Effector memory CD4-positive, alpha-beta T cell (primary cell): Measurements from ENCODE around the gene MRFAP1L1.

ENCODE experiments used
- DNase-seq, 3 donors: peaks; one replicate each; pipeline ENCODE4 v3.0.0-alpha.2; 2020
- H3K27ac ChIP-seq: 2 replicates; pipeline ENCODE4 v1.7.0; 2013; ENCODE audit warnings: mild to moderate bottlenecking, low read length, moderate library complexity; ENCODE audit not compliant: insufficient read depth, poor library complexity, severe bottlenecking
- H3K27me3 ChIP-seq: replicated peaks from 2 replicates; pipeline ENCODE4 v1.7.0; 2013; ENCODE audit warnings: mild to moderate bottlenecking, low read length; ENCODE audit not compliant: insufficient read depth, control insufficient read depth, poor library complexity, severe bottlenecking
- H3K36me3 ChIP-seq: 2 replicates; pipeline ENCODE4 v1.7.0; 2013; ENCODE audit warnings: mild to moderate bottlenecking, low read length, moderate library complexity; ENCODE audit not compliant: control insufficient read depth, insufficient read depth
- H3K4me1 ChIP-seq: 2 replicates; pipeline ENCODE4 v1.7.0; 2013; ENCODE audit warnings: low read length, mild to moderate bottlenecking; ENCODE audit not compliant: control insufficient read depth, insufficient read depth, poor library complexity, severe bottlenecking
- H3K4me3 ChIP-seq: 2 replicates; pipeline ENCODE4 v1.7.0; 2013; ENCODE audit warnings: low read length, low read depth, mild to moderate bottlenecking; ENCODE audit not compliant: insufficient read depth, poor library complexity, severe bottlenecking
- H3K9me3 ChIP-seq: 2 replicates; pipeline ENCODE4 v1.7.0; 2013; ENCODE audit warnings: mild to moderate bottlenecking, low read length, moderate library complexity; ENCODE audit not compliant: control insufficient read depth

The MRFAP1L1 gene

DNA sequence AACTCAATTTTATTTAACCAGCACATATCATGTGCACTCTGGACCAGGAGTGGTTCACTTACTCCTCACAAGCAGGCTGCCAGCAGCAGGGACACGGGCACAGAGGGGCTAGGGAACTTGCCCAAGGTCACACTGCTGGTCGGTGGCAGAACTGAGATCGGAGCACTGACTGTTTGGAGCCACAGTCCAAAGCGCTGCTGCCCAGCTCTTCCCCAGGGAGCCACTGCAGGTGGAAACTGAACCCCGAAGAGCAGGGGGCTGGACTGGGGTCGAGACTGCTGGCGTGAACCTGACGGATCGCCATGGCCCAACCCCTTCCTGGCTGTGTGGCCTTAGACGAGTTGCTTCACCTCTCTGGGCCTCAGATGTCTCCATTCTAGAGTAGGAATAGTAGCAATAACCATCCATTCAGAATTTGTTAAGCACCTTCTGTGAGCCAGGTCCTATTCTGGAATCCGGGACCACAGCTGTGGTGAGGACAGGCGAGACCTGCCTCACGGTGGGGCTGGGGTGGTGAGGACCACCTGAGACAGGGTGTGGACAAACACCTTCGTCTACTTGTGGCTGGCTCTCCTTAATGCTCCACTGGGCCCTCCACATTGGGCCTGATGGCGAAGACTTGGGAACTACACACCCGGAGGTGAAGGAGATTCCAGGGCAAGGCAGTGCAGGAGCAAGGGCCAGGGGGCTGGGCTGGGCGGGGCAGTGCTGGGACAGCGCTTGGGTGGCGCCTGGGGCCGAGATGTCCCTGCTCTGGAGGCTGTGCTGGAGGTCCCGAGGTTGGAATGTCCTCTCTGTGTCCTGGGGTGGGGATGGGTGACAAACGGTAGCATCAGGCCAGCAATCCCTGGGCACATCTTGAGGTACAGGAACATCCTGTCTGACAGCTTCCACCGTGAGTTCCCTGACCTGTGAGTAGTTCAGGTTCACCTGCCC lies 40.9 kb upstream of the MRFAP1L1 start:
- no peaks in the 10 kb centered on the region for H3K4me1 ChIP-seq

DNA sequence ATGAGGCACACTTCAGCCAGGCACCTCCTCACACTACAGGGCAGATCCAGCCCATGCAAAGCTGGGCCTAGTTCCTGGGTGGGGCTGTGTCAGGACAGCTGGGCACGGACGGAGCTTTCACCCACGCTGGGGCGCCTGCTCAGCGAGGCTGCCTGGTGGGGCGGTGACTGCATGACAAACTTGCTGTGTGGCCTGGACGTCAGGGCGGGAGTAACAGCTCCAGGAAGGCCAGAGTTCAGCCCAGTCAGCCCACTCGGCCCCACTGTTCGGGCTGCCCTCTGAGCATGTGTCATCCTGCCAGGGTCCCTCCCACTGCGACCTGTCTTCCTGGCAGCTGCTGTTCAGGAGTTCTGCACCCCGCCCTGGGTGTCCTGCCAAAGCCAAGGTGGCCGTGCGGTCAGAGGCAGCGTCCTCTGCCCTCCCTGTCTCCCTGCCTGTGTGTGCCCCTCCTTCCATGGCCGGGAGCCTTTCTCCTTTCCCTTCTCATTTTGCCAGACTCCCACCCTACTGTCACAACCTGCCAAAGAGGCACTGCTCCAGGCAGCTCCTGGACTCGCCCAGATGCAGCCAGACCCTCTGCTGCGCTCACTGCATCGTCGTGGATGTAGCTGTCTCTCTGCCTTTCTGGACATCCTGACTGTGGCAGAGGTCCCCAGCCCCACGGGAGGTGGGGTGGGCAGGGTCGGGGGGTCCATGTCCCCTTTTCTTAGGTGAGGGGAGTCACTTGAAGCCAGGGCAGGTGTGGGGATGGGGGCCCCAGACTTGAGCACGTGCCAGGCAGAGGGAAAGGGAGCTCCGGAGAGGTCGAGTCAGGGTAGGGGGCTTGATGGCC lies 39.9 kb upstream of the MRFAP1L1 start:
- H3K4me3 ChIP-seq: no peak overlapping the region
- H3K36me3 ChIP-seq: no peaks in the 10 kb centered on the region
- H3K27ac ChIP-seq: no peak overlapping the region
- H3K4me1 ChIP-seq: no peaks in the 10 kb centered on the region
- no peak for DNase-seq
- H3K9me3 ChIP-seq: no peaks in the 10 kb centered on the region
- no peaks in the 10 kb centered on the region for H3K27me3 ChIP-seq

More for the DNA sequence above, 40.9 kb upstream of the MRFAP1L1 start:
- no peaks in the 10 kb centered on the region for H3K27me3 ChIP-seq
- DNase-seq: no peak
- H3K9me3 ChIP-seq: no peaks in the 10 kb centered on the region
- no peak overlapping the region for H3K4me3 ChIP-seq
- H3K36me3 ChIP-seq: no peaks in the 10 kb centered on the region
- H3K27ac ChIP-seq: no peak overlapping the region

DNA sequence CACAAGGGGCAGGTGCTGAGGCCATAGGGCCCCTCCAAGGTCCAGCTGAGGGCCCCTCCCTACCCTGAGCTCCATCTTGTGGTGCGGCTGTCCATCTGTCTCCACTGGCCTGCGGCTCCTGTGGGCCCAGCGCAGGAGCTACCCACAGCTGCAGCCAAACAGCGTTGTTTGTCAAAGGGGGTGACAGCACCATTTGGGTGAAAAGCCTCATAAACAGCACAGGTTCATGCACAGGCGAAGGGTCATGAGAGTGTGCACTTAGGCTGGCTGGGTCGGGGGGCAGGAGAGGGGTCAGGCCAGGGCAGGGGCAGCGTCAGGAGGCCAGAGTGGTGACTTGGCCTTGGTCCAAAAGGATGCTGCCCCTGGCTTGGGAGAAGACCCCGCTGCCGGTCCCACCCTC lies 38.6 kb upstream of the MRFAP1L1 start:
- Histone ChIP-seq H3K4me1 (no peaks in the 10 kb centered on the region), H3K4me3 (no peak overlapping the region), H3K27ac (no peak overlapping the region), H3K9me3 (no peaks in the 10 kb centered on the region), H3K27me3 (no peaks in the 10 kb centered on the region), H3K36me3 (no peaks in the 10 kb centered on the region)
- no peak for DNase-seq

DNA sequence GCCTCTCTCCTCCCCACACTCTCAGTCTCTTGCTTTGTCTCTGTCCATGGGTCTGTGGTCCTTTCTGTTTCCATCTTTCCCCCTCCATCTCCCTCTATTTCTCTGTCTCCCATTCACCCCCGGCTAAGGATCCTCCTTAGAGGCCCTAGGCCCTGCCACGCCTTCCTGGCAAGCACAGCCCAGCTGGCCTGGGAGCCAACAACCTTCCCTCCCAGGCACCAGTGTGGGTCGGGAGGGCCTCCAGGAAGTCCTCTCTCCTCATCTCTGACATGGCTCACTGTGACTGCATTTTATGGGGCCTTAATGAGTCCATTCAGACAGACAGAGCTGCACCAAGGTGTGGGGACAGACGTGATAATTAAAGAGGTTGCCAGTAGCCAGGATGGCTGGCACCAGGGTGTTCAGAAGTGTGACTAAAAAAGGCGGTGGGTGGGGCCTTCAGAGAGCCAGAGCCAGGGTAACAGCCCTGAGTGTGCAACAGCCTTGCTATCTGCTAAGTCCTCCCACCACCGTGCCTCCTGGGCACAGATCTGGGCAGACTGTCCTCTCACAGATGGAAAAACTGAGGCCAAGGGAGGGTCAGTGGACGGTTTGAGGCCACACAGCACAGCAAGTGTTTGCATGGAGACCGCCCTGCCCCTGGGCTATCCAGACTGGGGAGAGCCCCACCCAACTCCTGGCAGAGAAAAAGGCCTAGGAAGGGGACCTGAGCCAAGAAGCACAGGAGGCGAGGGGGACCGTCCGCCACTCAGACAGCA lies 37.8 kb upstream of the MRFAP1L1 start:
- no peak overlapping the region for H3K4me3 ChIP-seq
- H3K27ac ChIP-seq: no peak overlapping the region
- H3K4me1 ChIP-seq: no peaks in the 10 kb centered on the region
- H3K27me3 ChIP-seq: no peaks in the 10 kb centered on the region
- no peaks in the 10 kb centered on the region for H3K36me3 ChIP-seq
- H3K9me3 ChIP-seq: no peaks in the 10 kb centered on the region
- DNase-seq: no peak

DNA sequence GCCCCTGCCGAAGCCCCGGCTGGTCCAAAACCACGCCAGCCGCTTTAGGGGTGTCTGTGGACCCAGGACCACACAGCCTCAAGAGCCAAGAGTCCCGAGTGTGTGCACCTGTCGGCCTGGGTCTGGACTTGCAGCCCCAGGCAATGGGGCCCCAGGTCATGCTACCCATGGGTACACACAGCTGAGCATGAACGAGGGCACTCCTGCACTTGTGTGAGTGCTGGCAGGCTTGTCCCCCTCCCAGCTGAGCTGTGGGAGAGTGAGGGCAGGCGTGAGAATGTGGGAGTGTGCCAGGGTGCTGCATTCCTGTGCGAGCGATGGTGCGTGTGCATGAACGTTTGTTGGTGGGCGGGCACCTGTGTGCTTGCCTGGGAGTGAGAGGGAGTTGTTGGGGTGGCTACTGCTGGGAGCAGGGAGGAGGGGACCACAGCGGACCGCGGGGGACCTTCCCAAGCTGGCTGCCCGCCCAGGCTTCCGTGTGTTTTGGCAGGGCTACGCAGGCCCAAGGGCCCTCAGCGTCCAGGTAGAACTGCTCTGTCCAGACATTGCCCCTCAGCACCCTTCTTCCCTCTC lies 37.1 kb upstream of the MRFAP1L1 start:
- Histone ChIP-seq H3K36me3 (no peaks in the 10 kb centered on the region), H3K27me3 (no peaks in the 10 kb centered on the region), H3K9me3 (no peaks in the 10 kb centered on the region), H3K4me3 (no peak overlapping the region), H3K27ac (no peak overlapping the region), H3K4me1 (no peaks in the 10 kb centered on the region)
- DNase-seq: no peak

DNA sequence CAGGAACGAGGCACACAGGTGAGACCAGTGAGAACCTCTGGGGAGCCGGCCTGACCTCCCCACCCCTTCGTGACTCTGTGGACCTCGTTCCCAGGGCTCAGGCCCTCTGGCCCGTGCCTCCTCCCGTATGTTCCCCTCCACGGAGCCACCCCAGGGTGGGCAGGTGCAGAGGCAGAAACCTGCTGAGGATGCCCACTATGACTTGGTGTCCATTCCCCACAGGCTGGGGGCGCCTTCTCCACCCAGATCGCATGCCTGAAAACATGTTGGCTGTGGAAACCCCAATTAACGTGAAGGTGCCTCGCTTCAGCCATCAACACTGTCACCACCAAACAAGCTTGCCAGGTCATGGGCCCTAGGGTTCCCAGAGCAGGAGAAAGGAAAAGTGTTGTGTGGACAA lies 33.3 kb upstream of the MRFAP1L1 start:
- no peaks in the 10 kb centered on the region for H3K36me3 ChIP-seq
- no peak overlapping the region for H3K27ac ChIP-seq
- no peaks in the 10 kb centered on the region for H3K4me1 ChIP-seq
- H3K9me3 ChIP-seq: no peaks in the 10 kb centered on the region
- DNase-seq: no peak
- no peaks in the 10 kb centered on the region for H3K27me3 ChIP-seq
- no peak overlapping the region for H3K4me3 ChIP-seq

DNA sequence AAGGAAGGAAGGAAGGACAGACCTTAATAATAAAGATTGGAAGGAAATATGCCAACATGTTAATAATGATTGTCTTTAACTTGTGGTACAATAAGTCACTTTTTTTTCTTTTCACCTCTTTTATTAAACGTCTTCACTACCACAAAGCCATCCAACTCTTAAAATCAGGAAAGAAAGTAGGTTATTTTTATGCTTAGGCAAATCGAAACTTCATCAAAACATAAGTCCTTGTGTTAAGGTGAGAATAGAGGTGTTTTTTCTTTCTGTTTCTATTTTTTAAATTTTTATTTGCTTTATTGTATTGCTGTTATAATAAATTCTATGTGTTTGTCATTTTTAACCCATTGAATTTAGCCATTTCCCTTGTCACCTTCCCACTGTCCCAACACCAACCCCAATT lies 32.8 kb upstream of the MRFAP1L1 start:
- H3K36me3 ChIP-seq: no peaks in the 10 kb centered on the region
- no peaks in the 10 kb centered on the region for H3K4me1 ChIP-seq
- H3K9me3 ChIP-seq: no peaks in the 10 kb centered on the region
- no peaks in the 10 kb centered on the region for H3K27me3 ChIP-seq
- no peak for DNase-seq
- no peak overlapping the region for H3K4me3 ChIP-seq
- no peak overlapping the region for H3K27ac ChIP-seq

DNA sequence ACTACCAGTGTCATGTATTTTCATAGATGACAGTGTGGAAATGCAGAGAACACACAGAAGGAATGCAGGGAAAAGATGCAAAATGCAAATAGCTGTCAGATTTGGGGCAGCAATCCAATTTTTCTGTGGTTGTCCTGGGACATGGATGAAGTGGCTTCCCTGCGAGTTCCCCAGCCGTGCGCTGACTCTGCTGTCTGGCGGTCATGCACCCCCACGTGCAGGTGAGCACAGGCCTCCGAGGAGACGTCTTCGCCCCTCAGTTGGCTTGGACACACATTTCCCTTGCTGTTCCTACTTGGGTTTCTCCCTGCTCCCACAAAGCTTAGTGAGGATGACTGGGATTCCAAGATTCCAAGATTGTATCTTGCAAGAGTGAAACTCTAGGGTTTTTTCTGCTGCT lies 30.7 kb upstream of the MRFAP1L1 start:
- DNase-seq: no peak

DNA sequence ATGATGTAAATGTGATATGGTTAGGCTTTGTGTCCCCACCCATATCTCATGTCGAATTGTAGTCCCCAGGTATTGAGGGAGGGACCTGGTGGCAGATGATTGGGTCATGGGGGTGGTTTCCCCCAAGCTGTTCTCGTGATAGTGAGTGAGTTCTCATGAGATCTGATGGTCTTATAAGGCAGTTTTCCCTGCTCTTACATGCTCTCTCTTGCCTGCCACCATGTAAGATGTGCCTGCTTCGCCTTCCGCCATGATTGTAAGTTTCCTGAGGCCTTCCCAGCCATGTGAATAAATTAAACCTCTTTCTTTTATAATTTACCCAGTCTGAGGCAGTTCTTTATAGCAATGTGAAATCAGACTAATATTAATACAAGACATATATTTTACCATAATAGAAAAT lies 30.3 kb upstream of the MRFAP1L1 start:
- Histone ChIP-seq H3K4me3 (no peak overlapping the region), H3K9me3 (no peaks in the 10 kb centered on the region), H3K36me3 (no peaks in the 10 kb centered on the region), H3K4me1 (no peaks in the 10 kb centered on the region), H3K27ac (no peak overlapping the region), H3K27me3 (no peaks in the 10 kb centered on the region)
- DNase-seq: no peak

More for the DNA sequence above, 30.7 kb upstream of the MRFAP1L1 start:
- Histone ChIP-seq H3K4me1 (no peaks in the 10 kb centered on the region), H3K4me3 (no peak overlapping the region), H3K9me3 (no peaks in the 10 kb centered on the region), H3K27me3 (no peaks in the 10 kb centered on the region), H3K36me3 (no peaks in the 10 kb centered on the region), H3K27ac (no peak overlapping the region)
